CD4-positive, alpha-beta memory T cell (primary cell): ENCODE data around the gene TSHZ3. TPM values are rescaled to one million over a fixed set of nuclear protein-coding genes. Genes with fewer than 3 reads are reported as not detected.

Source experiments
- CTCF ChIA-PET: fragments of 350-600 bp; sonication (Branson Sonifier 250); formaldehyde crosslinking; loops from one replicate; lab custom pipeline; 2021; ENCODE audit warnings: inconsistent platforms; ENCODE audit not compliant: partially characterized antibody; lab: Charles Lee
- POLR2A ChIA-PET: fragments of 350-600 bp; sonication (Branson Sonifier 250); formaldehyde crosslinking; loops from one replicate; lab custom pipeline; 2021; ENCODE audit not compliant: partially characterized antibody; lab: Charles Lee
- DNase-seq, 5 donors: peaks; one replicate each; pipeline versions ENCODE4 v3.0.0 to v3.0.0-alpha.2; 2020 to 2022; ENCODE audit warnings: mixed read lengths in 1 of 5
- H3K27ac ChIP-seq: one replicate; pipeline ENCODE4 v1.7.0; 2013; ENCODE audit warnings: low read depth, low read length
- H3K27me3 ChIP-seq: 2 replicates; pipeline ENCODE4 v1.7.0; 2013; ENCODE audit warnings: mild to moderate bottlenecking, low read length, moderate library complexity; ENCODE audit not compliant: insufficient read depth
- H3K36me3 ChIP-seq: 2 replicates; pipeline ENCODE4 v1.7.0; 2013; ENCODE audit warnings: mild to moderate bottlenecking, low read length, moderate library complexity; ENCODE audit not compliant: insufficient read depth
- H3K4me1 ChIP-seq: 2 replicates; pipeline ENCODE4 v1.7.0; 2013; ENCODE audit warnings: mild to moderate bottlenecking, low read length, moderate library complexity; ENCODE audit not compliant: insufficient read depth
- H3K4me3 ChIP-seq, 2 donors: one replicate each; pipeline ENCODE4 v1.7.0; 2013; ENCODE audit warnings: low read length in 2 of 2, mild to moderate bottlenecking in 1 of 2
- H3K9me3 ChIP-seq, 2 donors: one replicate each; pipeline ENCODE4 v1.7.0; 2013; ENCODE audit warnings: low read length in 2 of 2, control low read depth in 1 of 2; ENCODE audit not compliant: control insufficient read depth in 1 of 2
- H3K27ac Mint-ChIP-seq, 7 donors: one replicate each; pipeline ENCODE4 v1.8.0; 2020 to 2021; ENCODE audit warnings: mixed read lengths in 7 of 7, mild to moderate bottlenecking in 6 of 7, inconsistent platforms in 3 of 7, moderate library complexity in 3 of 7
- H3K27me3 Mint-ChIP-seq, 2 donors: one replicate each; pipeline ENCODE4 v1.8.0; 2020 to 2021; ENCODE audit warnings: mixed read lengths in 2 of 2
- H3K36me3 Mint-ChIP-seq, 2 donors: one replicate each; pipeline ENCODE4 v1.8.0; 2020 to 2021; ENCODE audit warnings: mixed read lengths in 2 of 2, inconsistent platforms in 1 of 2, mild to moderate bottlenecking in 1 of 2
- H3K4me1 Mint-ChIP-seq, 4 donors: one replicate each; pipeline ENCODE4 v1.8.0; 2020 to 2021; ENCODE audit warnings: mixed read lengths in 4 of 4, mild to moderate bottlenecking in 1 of 4
- H3K4me3 Mint-ChIP-seq, 8 donors: one replicate each; pipeline ENCODE4 v1.8.0; 2020 to 2021; ENCODE audit warnings: mixed read lengths in 8 of 8, mild to moderate bottlenecking in 7 of 8, moderate library complexity in 6 of 8, inconsistent platforms in 3 of 8
- H3K9me3 Mint-ChIP-seq, 8 donors: one replicate each; pipeline ENCODE4 v1.8.0; 2020 to 2021; ENCODE audit warnings: mixed read lengths in 8 of 8, mild to moderate bottlenecking in 5 of 8, inconsistent platforms in 3 of 8, moderate library complexity in 1 of 8
- intact Hi-C: fragments of 100-400 bp; cut with micrococcal nuclease; formaldehyde crosslinking; loops from one replicate; pipeline ENCODE4 v1.15.1; 2023
- polyA plus RNA-seq, 2 donors: library from polyadenylated mRNA; unstranded; fragments of 300-500 nt; fragmentation: Illumina TruSeq; gene quantifications; one replicate each; pipeline ENCODE4 v1.2.3, GENCODE V29; 2021
- total RNA-seq, 2 experiments: library from RNA; stranded (reverse); gene quantifications; one replicate each; pipeline ENCODE4 v1.2.3, GENCODE V29; 2021

The TSHZ3 gene
- total and polyA plus RNA-seq, 4 experiments from 2014 or later = 0.24 to 0.57 (median 0.36) TPM

- ChIA-PET POLR2A (no interaction called here), CTCF (no interaction called here)
Observed at GRCh38 chr19:31269425-31270127, 79.7 kb downstream of the TSHZ3 start.

GRCh38 chr19:31268751-31269383, 80.4 kb downstream of the TSHZ3 start:
- H3K9me3 Mint-ChIP-seq = no peaks in the 10 kb centered on the region
- Histone ChIP-seq H3K27me3 (no peaks in the 10 kb centered on the region), H3K9me3 (no peaks in the 10 kb centered on the region), H3K4me3 (no peak overlapping the region), H3K36me3 (no peaks in the 10 kb centered on the region), H3K27ac (no peak overlapping the region), H3K4me1 (no peaks in the 10 kb centered on the region)
- no peak for DNase-seq
- H3K27ac Mint-ChIP-seq = peak overlapping the region in 1 of 7 donors; percentile 51
- CTCF ChIA-PET = no interaction called here
- no peaks in the 10 kb centered on the region for H3K36me3 Mint-ChIP-seq
- intact Hi-C loops = no loop called here
- no peaks in the 10 kb centered on the region for H3K27me3 Mint-ChIP-seq
- POLR2A ChIA-PET = no interaction called here
- H3K4me3 Mint-ChIP-seq = no peak overlapping the region
- no peaks in the 10 kb centered on the region for H3K4me1 Mint-ChIP-seq

More at GRCh38 chr19:31269425-31270127, 79.7 kb downstream of the TSHZ3 start:
- no peaks in the 10 kb centered on the region for H3K4me1 ChIP-seq
- Mint-ChIP-seq H3K36me3 (no peaks in the 10 kb centered on the region), H3K4me3 (no peak overlapping the region), H3K27ac (peak overlapping the region in 1 of 7 donors; percentile 51), H3K27me3 (no peaks in the 10 kb centered on the region), H3K4me1 (no peaks in the 10 kb centered on the region), H3K9me3 (no peaks in the 10 kb centered on the region)
- intact Hi-C loops = no loop called here
- no peaks in the 10 kb centered on the region for H3K27me3 ChIP-seq
- no peak for DNase-seq
- no peaks in the 10 kb centered on the region for H3K9me3 ChIP-seq
- no peak overlapping the region for H3K27ac ChIP-seq
- H3K4me3 ChIP-seq = no peak overlapping the region
- H3K36me3 ChIP-seq = no peaks in the 10 kb centered on the region

GRCh38 chr19:31266731-31267130, 82.5 kb downstream of the TSHZ3 start:
- Mint-ChIP-seq H3K36me3 (no peaks in the 10 kb centered on the region), H3K9me3 (no peaks in the 10 kb centered on the region), H3K27ac (peak overlapping the region in 1 of 7 donors; percentile 41), H3K4me1 (peaks cover under 1 to 1% (median 1%) of the 10 kb centered on the region in 4 donors), H3K4me3 (no peak overlapping the region), H3K27me3 (peaks cover 0 to 9% of the 10 kb centered on the region in 2 donors)
- CTCF ChIA-PET = no interaction called here
- no peaks in the 10 kb centered on the region for H3K4me1 ChIP-seq
- no peaks in the 10 kb centered on the region for H3K36me3 ChIP-seq
- H3K4me3 ChIP-seq = no peak overlapping the region
- H3K27me3 ChIP-seq = no peaks in the 10 kb centered on the region
- no peak for DNase-seq
- H3K9me3 ChIP-seq = no peaks in the 10 kb centered on the region
- intact Hi-C loops = no loop called here
- POLR2A ChIA-PET = no interaction called here
- H3K27ac ChIP-seq = no peak overlapping the region

- H3K27me3 Mint-ChIP-seq = peaks cover 0 to 9% of the 10 kb centered on the region in 2 donors
- H3K27ac Mint-ChIP-seq = peak overlapping the region in 1 of 7 donors; percentile 41
- no peak overlapping the region for H3K4me3 Mint-ChIP-seq
- no peak for DNase-seq
- peaks cover 4 to 7% (median 5%) of the 10 kb centered on the region in 4 donors for H3K4me1 Mint-ChIP-seq
- Histone ChIP-seq H3K4me1 (no peaks in the 10 kb centered on the region), H3K36me3 (no peaks in the 10 kb centered on the region), H3K27ac (no peak overlapping the region), H3K4me3 (no peak overlapping the region), H3K27me3 (no peaks in the 10 kb centered on the region), H3K9me3 (no peaks in the 10 kb centered on the region)
- H3K9me3 Mint-ChIP-seq = no peaks in the 10 kb centered on the region
- intact Hi-C loops = no loop called here
- H3K36me3 Mint-ChIP-seq = no peaks in the 10 kb centered on the region
- ChIA-PET CTCF (no interaction called here), POLR2A (no interaction called here)
Observed at GRCh38 chr19:31266196-31266595, 83.0 kb downstream of the TSHZ3 start.

GRCh38 chr19:31264041-31264778, 85.0 kb downstream of the TSHZ3 start:
- Mint-ChIP-seq H3K27ac (no peak overlapping the region), H3K4me1 (peaks cover 4 to 7% (median 5%) of the 10 kb centered on the region in 4 donors), H3K27me3 (peaks cover 6 to 18% of the 10 kb centered on the region in 2 donors), H3K9me3 (no peaks in the 10 kb centered on the region), H3K36me3 (no peaks in the 10 kb centered on the region), H3K4me3 (no peak overlapping the region)
- no peak for DNase-seq
- Histone ChIP-seq H3K4me3 (no peak overlapping the region), H3K27ac (no peak overlapping the region), H3K9me3 (no peaks in the 10 kb centered on the region), H3K4me1 (no peaks in the 10 kb centered on the region), H3K36me3 (no peaks in the 10 kb centered on the region), H3K27me3 (no peaks in the 10 kb centered on the region)
- ChIA-PET POLR2A (no interaction called here), CTCF (no interaction called here)
- intact Hi-C loops = no loop called here

- intact Hi-C loops = no loop called here
Observed at GRCh38 chr19:31263328-31263727, 85.9 kb downstream of the TSHZ3 start.

GRCh38 chr19:31262725-31263191, 86.5 kb downstream of the TSHZ3 start:
- DNase-seq = no peak
- ChIA-PET POLR2A (no interaction called here), CTCF (no interaction called here)
- Mint-ChIP-seq H3K27ac (no peak overlapping the region), H3K9me3 (no peaks in the 10 kb centered on the region), H3K36me3 (no peaks in the 10 kb centered on the region), H3K4me1 (peaks cover 4 to 7% (median 5%) of the 10 kb centered on the region in 4 donors), H3K4me3 (no peak overlapping the region), H3K27me3 (peaks cover 8 to 22% of the 10 kb centered on the region in 2 donors)
- no peaks in the 10 kb centered on the region for H3K27me3 ChIP-seq
- intact Hi-C loops = no loop called here
- no peaks in the 10 kb centered on the region for H3K36me3 ChIP-seq
- H3K4me1 ChIP-seq = no peaks in the 10 kb centered on the region
- no peak overlapping the region for H3K27ac ChIP-seq
- no peak overlapping the region for H3K4me3 ChIP-seq
- no peaks in the 10 kb centered on the region for H3K9me3 ChIP-seq

More at GRCh38 chr19:31263328-31263727, 85.9 kb downstream of the TSHZ3 start:
- Histone ChIP-seq H3K9me3 (no peaks in the 10 kb centered on the region), H3K4me1 (no peaks in the 10 kb centered on the region), H3K36me3 (no peaks in the 10 kb centered on the region), H3K4me3 (no peak overlapping the region), H3K27me3 (no peaks in the 10 kb centered on the region), H3K27ac (no peak overlapping the region)
- ChIA-PET CTCF (no interaction called here), POLR2A (no interaction called here)
- Mint-ChIP-seq H3K4me1 (peaks cover 4 to 7% (median 5%) of the 10 kb centered on the region in 4 donors), H3K4me3 (no peak overlapping the region), H3K9me3 (no peaks in the 10 kb centered on the region), H3K36me3 (no peaks in the 10 kb centered on the region), H3K27ac (no peak overlapping the region), H3K27me3 (peaks cover 8 to 19% of the 10 kb centered on the region in 2 donors)
- DNase-seq = no peak
